Measurements from ENCODE around the gene ANXA9.

DNA sequence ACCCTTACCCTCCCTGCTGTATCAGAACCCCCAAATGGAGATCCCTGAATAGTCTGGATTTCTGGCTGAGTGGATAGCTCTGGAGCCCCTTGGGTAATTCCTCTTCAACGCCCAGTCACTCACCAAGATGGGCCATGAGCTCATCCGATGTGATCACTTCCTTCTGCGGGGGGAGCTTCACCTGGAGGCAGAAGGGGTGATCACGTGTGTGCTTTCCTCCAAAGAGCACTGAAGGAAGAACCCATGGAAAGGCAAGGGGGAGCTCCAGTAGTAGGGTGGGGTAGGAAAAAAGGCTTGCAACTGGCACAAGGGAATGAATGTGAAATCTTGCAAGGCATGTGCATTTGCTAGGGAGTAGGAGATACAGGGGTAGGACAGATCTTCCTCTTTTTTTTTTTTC, 19.5 kb downstream of the ANXA9 start:
- TF ChIP-seq, protein P1, sequence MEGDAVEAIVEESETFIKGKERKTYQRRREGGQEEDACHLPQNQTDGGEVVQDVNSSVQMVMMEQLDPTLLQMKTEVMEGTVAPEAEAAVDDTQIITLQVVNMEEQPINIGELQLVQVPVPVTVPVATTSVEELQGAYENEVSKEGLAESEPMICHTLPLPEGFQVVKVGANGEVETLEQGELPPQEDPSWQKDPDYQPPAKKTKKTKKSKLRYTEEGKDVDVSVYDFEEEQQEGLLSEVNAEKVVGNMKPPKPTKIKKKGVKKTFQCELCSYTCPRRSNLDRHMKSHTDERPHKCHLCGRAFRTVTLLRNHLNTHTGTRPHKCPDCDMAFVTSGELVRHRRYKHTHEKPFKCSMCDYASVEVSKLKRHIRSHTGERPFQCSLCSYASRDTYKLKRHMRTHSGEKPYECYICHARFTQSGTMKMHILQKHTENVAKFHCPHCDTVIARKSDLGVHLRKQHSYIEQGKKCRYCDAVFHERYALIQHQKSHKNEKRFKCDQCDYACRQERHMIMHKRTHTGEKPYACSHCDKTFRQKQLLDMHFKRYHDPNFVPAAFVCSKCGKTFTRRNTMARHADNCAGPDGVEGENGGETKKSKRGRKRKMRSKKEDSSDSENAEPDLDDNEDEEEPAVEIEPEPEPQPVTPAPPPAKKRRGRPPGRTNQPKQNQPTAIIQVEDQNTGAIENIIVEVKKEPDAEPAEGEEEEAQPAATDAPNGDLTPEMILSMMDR (IDR thresholded peaks at IDR 0.05), result no peak
- no peak for TF ChIP-seq POLR2A (IDR thresholded peaks at IDR 0.05)
